HepG2 (cell line): ENCODE data around the gene ALDOA. TPM values are rescaled to one million over a fixed set of nuclear protein-coding genes. Genes with fewer than 3 reads are reported as not detected.

Experiments used
- AGO2 ChIP-seq: fragments of 200-400 bp; formaldehyde crosslinking; optimal IDR thresholded peaks from 2 replicates; pipeline ENCODE3; 2017; ENCODE audit warnings: mild to moderate bottlenecking, low read depth, low read length, moderate library complexity
- CBX5 ChIP-seq: sonication (generic); formaldehyde crosslinking; IDR thresholded peaks from 2 replicates; pipeline ENCODE4 v1.4.0; 2020; ENCODE audit warnings: missing genetic modification reagents, borderline replicate concordance
- ETV5 ChIP-seq: IDR thresholded peaks from 2 replicates; pipeline ENCODE4 v1.6.1; 2018; ENCODE audit warnings: missing biosample characterization, missing genetic modification reagents, inconsistent platforms, borderline replicate concordance
- FOSL1 ChIP-seq: sonication (generic); formaldehyde crosslinking; IDR thresholded peaks from 2 replicates; pipeline ENCODE4 v1.9.0; 2021; ENCODE audit warnings: missing genetic modification reagents, borderline replicate concordance
- GLI4 ChIP-seq: sonication (generic); formaldehyde crosslinking; IDR thresholded peaks from 2 replicates; pipeline ENCODE4 v1.5.1; 2020; ENCODE audit warnings: missing genetic modification reagents, mild to moderate bottlenecking, moderate library complexity, borderline replicate concordance
- GMEB2 ChIP-seq: IDR thresholded peaks from 2 replicates; pipeline ENCODE4 v1.6.1; 2016; ENCODE audit warnings: missing biosample characterization, missing genetic modification reagents, low read depth
- GTF2F1 ChIP-seq: fragments of 150-350 bp; IDR thresholded peaks from 2 replicates; pipeline ENCODE4 v1.6.1; 2014; ENCODE audit warnings: low read length
- HBP1 ChIP-seq: IDR thresholded peaks from 2 replicates; pipeline ENCODE4 v1.6.1; 2016; ENCODE audit warnings: low read depth, control low read depth
- ISL2 ChIP-seq: sonication (generic); formaldehyde crosslinking; IDR thresholded peaks from 2 replicates; pipeline ENCODE4 v1.5.0; 2020; ENCODE audit warnings: missing genetic modification reagents
- JDP2 ChIP-seq: sonication (generic); formaldehyde crosslinking; IDR thresholded peaks from 2 replicates; pipeline ENCODE4 v1.8.1; 2022; ENCODE audit warnings: missing genetic modification reagents, borderline replicate concordance
- KDM2A ChIP-seq: sonication (generic); formaldehyde crosslinking; IDR thresholded peaks from 2 replicates; pipeline ENCODE4 v1.4.0; 2020; ENCODE audit warnings: low read depth, missing genetic modification reagents, borderline replicate concordance
- KDM3A ChIP-seq: IDR thresholded peaks from 2 replicates; pipeline ENCODE4 v1.6.1; 2018; ENCODE audit warnings: low read depth, missing compliant biosample characterization
- KDM6A ChIP-seq: IDR thresholded peaks from 2 replicates; pipeline ENCODE4 v1.6.1; 2016; ENCODE audit warnings: low read depth
- MIXL1 ChIP-seq: IDR thresholded peaks from 2 replicates; pipeline ENCODE4 v1.6.1; 2016
- MTERF4 ChIP-seq: sonication (generic); formaldehyde crosslinking; IDR thresholded peaks from 2 replicates; pipeline ENCODE4 v1.8.0; 2023; ENCODE audit warnings: mild to moderate bottlenecking, missing genetic modification reagents
- NFYB ChIP-seq: sonication (generic); formaldehyde crosslinking; IDR thresholded peaks from 2 replicates; pipeline ENCODE4 v1.4.0; 2020; ENCODE audit warnings: missing genetic modification reagents
- SUZ12 ChIP-seq: fragments of 150-350 bp; IDR thresholded peaks from 2 replicates; pipeline ENCODE4 v1.6.1; 2014; ENCODE audit warnings: low read depth, low read length
- THAP8 ChIP-seq: sonication (generic); formaldehyde crosslinking; IDR thresholded peaks from 2 replicates; pipeline ENCODE4 v1.5.1; 2020; ENCODE audit warnings: missing genetic modification reagents, mild to moderate bottlenecking, borderline replicate concordance
- YEATS2 ChIP-seq: sonication (generic); formaldehyde crosslinking; IDR thresholded peaks from 2 replicates; pipeline ENCODE4 v1.4.0; 2020; ENCODE audit warnings: missing genetic modification reagents, borderline replicate concordance
- ZFP37 ChIP-seq: sonication (generic); formaldehyde crosslinking; IDR thresholded peaks from 2 replicates; pipeline ENCODE4 v1.4.0; 2020; ENCODE audit warnings: missing genetic modification reagents, borderline replicate concordance
- ZNF30 ChIP-seq: sonication (generic); formaldehyde crosslinking; IDR thresholded peaks from 2 replicates; pipeline ENCODE4 v1.5.0; 2020; ENCODE audit warnings: mild to moderate bottlenecking, missing genetic modification reagents
- ZNF335 ChIP-seq: sonication (generic); formaldehyde crosslinking; IDR thresholded peaks from 2 replicates; pipeline ENCODE4 v1.4.0; 2020; ENCODE audit warnings: missing genetic modification reagents
- ZNF382 ChIP-seq: sonication (generic); formaldehyde crosslinking; IDR thresholded peaks from 2 replicates; pipeline ENCODE4 v1.5.0; 2020; ENCODE audit warnings: missing genetic modification reagents, mild to moderate bottlenecking, borderline replicate concordance
- ZNF501 ChIP-seq: sonication (generic); formaldehyde crosslinking; IDR thresholded peaks from 2 replicates; pipeline ENCODE4 v1.5.1; 2020; ENCODE audit warnings: mild to moderate bottlenecking, moderate library complexity, missing genetic modification reagents
- ZNF567 ChIP-seq: sonication (generic); formaldehyde crosslinking; IDR thresholded peaks from 2 replicates; pipeline ENCODE4 v1.8.1; 2023; ENCODE audit warnings: mild to moderate bottlenecking, missing genetic modification reagents, borderline replicate concordance
- ZNF713 ChIP-seq: sonication (generic); formaldehyde crosslinking; IDR thresholded peaks from 2 replicates; pipeline ENCODE4 v1.4.0; 2020; ENCODE audit warnings: mild to moderate bottlenecking, missing genetic modification reagents
- ZNF772 ChIP-seq: sonication (generic); formaldehyde crosslinking; IDR thresholded peaks from 2 replicates; pipeline ENCODE4 v1.5.0; 2020; ENCODE audit warnings: mild to moderate bottlenecking, missing genetic modification reagents
- polyA plus RNA-seq, 8 experiments: library from polyadenylated mRNA; depleted of rRNA in 3 of 8; stranded (reverse) in 7 of 8; unstranded in 1 of 8; fragments of >200 nt; fragmentation: Illumina TruSeq in 4 of 8; extraction: Trizol in 4 of 8; gene quantifications; 2 replicates each; pipeline versions ENCODE4 v1.2.1 to v1.2.3, GENCODE V29; 2011 to 2016; ENCODE audit warnings: low read depth in 4 of 8, missing spikeins in 1 of 8, mixed read lengths in 1 of 8; ENCODE audit not compliant: insufficient read depth in 1 of 8
- total RNA-seq, 5 experiments: library from RNA; depleted of rRNA; stranded (reverse); fragments of >200 nt; fragmentation: Illumina TruSeq; extraction: Trizol; gene quantifications; 2 replicates each; pipeline ENCODE4 v1.2.3, GENCODE V29; 2016; ENCODE audit warnings: low read depth in 1 of 5

ALDOA gene
- total and polyA plus RNA-seq, 2 of the 13 experiments (the other 11 are each of a cell fraction or from before 2014, with no cell fraction given): 925 to 1,884 TPM

GRCh38 chr16:30091474-30092372 lies 26.2 kb downstream of the ALDOA start, which contains the start of gene TBX6 (continued):
- TF ChIP-seq ZFP37 (CRISPR knock-in tag) (no peak), ISL2 (CRISPR knock-in tag) (peak; percentile 77), JDP2 (no peak), CBX5 (no peak), GTF2F1 (no peak), NFYB (CRISPR knock-in tag) (no peak; the same call in 1 of the 2 replicates), GLI4 (CRISPR knock-in tag) (peak; percentile 45; the same call in 1 of the 2 replicates), KDM2A (CRISPR knock-in tag) (peak; percentile 97), ZNF772 (CRISPR knock-in tag) (peak; percentile 90), YEATS2 (CRISPR knock-in tag) (peak; percentile 71; the same call in 1 of the 2 replicates), SUZ12 (peak; percentile 100), ZNF501 (CRISPR knock-in tag) (peak; percentile 98), ZNF30 (no peak), GMEB2 (peak; percentile 73; the same call in 1 of the 2 replicates), MTERF4 (CRISPR knock-in tag) (no peak; the same call in 1 of the 2 replicates), ZNF713 (CRISPR knock-in tag) (no peak; the same call in 1 of the 2 replicates), ETV5 (CRISPR knock-in tag) (peak; percentile 43), KDM6A (CRISPR knock-in tag) (no peak), HBP1 (CRISPR knock-in tag) (0 out of 2 replicates have a peak, but pooled peaks have one; percentile 39), ZNF567 (CRISPR knock-in tag) (0 out of 2 replicates have a peak, but pooled peaks have one; percentile 33), KDM3A (CRISPR knock-in tag) (peak; percentile 89), FOSL1 (peak; percentile 39; the same call in 1 of the 2 replicates), THAP8 (CRISPR knock-in tag) (peak; percentile 93; the same call in 1 of the 2 replicates), AGO2 (peak; percentile 85), ZNF335 (CRISPR knock-in tag) (no peak), ZNF382 (CRISPR knock-in tag) (no peak), MIXL1 (peak; percentile 64)
